HG03571 (cell line): ENCODE data around the gene OR2A12.
"Not testable (repeated sequence)": the region's sequence is repeated elsewhere in the genome, so short reads cannot be mapped to it uniquely, and the experiment has no call there.

ENCODE experiments used
- ATAC-seq: cut with Tn5 transposase; IDR thresholded peaks from one replicate; pipeline ENCODE4 v1.9.1; 2021; ENCODE audit not compliant: unreplicated experiment

OR2A12 gene, protein sequence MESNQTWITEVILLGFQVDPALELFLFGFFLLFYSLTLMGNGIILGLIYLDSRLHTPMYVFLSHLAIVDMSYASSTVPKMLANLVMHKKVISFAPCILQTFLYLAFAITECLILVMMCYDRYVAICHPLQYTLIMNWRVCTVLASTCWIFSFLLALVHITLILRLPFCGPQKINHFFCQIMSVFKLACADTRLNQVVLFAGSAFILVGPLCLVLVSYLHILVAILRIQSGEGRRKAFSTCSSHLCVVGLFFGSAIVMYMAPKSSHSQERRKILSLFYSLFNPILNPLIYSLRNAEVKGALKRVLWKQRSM

DNA sequence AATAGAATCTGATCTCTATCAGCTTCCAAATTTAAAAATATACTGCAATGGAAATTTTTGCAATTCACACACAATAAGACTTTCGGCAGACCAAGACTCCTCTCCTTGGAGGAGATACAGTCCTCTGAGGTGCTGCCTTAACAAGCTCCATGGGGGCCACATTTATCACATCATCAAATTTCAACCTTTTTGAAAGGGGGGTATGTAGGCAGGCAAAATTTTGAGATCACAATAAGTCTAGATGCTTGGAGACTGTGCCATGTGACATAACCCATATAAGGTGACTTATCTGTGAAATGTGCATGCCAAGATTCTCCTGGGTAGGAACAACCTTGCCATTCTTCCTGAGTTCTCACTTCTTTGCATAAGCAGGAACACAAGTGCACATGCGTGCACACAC is at the start of gene OR2A12:
Gene OR2A12, plus strand, starts transcription at position 301 of the 400 bp plus-strand sequence. CDS start 8,830 bp downstream, outside the sequence.
- no peak for ATAC-seq

DNA sequence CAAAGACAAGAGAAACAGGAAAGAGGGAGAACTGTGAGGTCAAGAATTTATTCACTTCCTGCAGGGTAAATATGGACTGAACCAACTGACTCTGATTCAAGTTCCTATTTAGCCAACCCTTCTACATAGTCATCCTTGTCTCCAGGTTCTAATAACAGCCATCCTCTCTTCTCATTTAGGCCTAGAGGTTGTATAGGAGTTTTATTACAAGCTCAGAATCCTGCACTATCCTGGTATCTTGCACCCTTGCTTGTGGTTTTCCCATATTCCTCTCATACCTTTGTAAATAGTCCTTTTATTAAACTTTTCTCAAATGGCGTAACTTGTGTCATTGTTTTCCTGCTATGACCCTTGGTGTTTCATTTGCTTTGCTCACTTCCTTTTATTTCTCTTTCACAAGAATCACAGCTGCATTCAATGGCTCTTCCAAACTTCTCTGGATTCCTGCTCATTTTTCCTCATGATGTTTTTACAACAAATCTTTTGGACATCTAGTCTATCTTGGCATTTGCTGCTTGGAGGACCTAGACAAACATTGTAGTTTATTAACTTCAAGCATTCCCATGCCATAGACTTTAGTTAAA is 49.7 kb upstream of the OR2A12 start:
- no peak for ATAC-seq

DNA sequence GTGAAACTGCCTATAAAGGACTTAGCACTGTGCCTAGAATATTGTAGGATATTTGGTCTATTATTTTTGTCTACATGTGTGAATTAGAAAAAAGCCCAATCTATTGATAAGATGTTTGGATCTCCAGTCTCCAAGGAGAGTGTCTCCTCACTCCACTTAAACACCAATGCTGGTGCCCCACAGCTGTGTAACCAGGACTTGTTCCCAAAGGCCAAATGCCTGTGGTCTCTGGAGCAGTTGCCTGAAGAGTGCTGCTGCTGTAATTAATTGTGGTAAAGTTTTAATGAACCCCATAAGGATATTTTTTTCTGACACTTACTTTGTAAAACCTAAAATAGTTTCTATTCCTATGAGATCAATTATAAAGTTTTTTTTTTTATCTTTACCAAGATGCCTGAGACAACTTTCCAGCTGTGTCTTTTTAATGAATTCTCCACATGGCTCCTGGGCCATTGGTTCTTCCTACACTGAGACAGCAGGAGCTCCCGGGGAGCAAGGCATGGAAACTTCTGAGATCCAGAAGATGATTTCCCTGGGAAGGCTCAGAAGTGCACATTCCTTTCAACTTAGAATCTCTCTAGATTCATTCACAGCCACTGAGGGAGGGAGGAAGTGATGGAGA is 48.6 kb upstream of the OR2A12 start:
- no peak for ATAC-seq

DNA sequence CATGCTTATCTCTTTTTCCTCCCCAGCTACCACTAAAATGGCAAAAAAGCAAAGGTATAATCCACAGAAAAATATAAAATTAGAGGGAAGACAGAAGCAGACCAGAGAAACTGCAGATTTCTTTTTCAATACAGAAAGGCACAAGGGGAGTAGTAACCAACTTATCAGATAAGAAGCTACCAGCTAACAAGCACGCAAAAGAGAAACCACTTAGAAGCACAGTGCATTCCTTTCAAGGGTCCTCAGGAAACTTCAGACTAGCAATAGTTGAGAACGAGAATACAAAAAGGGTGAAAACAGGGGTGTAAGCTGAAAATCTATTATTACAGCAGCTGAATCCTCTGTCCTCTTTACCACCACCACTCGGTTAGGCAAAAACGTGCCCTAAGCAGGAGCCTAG is 47.2 kb upstream of the OR2A12 start:
- ATAC-seq: no peak

DNA sequence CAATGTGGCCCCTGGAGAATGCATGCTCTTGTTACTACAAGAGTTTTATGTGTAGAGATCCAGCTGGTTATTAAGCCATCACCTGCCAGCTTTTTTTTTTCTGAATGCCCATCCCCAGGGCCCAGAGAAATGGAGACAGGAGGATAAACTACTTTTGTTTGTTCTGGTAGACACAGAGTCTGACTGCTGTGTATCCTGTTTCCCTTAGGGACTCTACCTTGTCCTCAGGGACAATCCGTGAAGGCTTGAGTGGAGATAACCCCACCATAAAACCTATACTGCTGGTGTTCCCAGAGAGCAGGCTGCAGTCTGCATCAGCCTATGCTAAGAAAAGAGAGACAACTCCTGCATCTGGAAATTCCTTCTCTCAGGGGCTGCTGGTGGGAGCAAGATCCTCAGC is 37.4 kb upstream of the OR2A12 start, which contains the start of gene OR2A5:
Gene OR2A5, plus strand, starts transcription at position 301 of the 400 bp plus-strand sequence. CDS start 1,454 bp downstream, outside the sequence.
- no peak for ATAC-seq

DNA sequence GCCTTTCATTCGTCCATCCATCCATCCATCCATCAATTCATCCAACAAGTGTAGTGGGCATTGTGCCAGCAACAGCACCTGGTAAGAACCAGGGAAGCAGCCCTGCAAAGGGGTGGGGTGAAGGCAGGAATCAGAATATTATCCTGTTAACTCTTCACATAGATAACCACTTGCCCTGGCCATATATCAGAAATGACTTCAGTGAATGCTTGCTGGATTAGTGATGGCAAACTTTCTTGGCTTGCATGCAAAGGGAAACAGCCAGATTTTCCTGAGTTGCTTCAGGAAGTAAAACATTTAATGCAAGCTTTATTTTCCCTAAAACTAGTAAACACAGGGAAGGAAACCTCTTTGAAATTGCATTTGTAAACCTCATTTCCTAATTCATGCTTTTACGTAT is 36.6 kb upstream of the OR2A12 start:
- no peak for ATAC-seq

DNA sequence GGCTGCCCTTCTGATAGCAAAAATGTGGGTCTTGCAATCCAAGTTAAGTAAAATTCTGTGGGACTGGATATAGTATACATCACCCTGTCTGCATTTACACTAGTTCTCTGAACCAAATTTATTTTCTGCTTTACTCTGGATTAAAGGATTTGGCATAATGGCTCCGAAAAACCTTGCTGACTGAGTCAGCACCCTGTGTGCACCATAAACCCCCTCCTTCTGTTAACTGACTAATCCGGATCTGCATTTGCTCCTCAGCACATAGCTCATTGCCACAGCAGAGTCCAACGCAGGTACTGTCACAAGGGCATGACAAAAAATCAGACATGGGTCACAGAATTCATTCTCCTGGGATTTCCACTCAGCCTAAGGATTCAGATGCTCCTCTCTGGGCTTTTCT is 36.0 kb upstream of the OR2A12 start:
- no peak for ATAC-seq

DNA sequence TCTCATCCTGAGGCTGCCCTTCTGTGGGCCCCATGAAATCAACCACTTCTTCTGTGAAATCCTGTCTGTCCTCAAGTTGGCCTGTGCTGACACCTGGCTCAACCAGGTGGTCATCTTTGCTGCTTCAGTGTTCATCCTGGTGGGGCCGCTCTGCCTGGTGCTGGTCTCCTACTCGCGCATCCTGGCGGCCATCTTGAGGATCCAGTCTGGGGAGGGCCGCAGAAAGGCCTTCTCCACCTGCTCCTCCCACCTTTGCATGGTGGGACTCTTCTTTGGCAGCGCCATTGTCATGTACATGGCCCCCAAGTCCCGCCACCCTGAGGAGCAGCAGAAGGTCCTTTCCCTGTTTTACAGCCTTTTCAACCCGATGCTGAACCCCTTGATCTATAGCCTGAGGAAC is 35.2 kb upstream of the OR2A12 start:
- ATAC-seq: not testable (repeated sequence)

DNA sequence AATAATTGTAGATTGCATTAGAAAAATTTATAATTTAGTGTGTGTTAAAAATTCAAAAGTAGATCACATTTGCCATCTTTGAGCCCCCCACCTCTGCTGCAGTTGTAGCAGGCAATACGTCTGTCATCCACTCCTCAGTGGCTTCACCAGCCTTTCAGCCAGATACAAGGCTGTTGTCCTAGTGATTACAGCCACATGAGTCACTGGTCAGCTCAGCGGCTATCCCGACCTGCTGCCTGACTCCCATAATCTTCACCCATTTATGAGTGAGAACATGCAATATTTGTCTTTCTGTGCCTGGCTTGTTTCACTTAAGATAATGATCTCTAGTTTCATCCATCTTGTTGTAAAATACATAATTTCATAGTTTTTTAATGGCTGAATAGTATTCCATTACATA is 28.1 kb upstream of the OR2A12 start:
- ATAC-seq: no peak

DNA sequence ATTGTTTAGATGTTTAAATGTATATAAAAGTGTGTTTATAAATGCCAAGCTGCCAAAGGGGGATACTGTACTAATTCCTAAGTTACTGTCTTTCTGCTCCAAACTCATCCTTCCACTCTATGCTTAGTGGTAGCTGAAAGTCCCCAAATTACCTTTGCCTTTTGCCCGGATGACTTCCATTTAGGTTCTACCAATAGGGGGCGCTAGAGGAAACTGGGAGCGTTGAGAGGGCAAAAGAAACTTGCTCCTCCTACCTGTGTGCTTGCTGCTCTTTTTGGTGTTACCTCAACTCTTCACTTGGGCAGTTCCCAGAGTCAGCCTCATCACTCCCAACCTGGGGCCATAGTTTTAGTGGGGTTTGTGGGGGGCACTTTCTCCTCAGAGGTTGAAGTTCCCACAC is 22.4 kb upstream of the OR2A12 start:
- ATAC-seq: no peak

DNA sequence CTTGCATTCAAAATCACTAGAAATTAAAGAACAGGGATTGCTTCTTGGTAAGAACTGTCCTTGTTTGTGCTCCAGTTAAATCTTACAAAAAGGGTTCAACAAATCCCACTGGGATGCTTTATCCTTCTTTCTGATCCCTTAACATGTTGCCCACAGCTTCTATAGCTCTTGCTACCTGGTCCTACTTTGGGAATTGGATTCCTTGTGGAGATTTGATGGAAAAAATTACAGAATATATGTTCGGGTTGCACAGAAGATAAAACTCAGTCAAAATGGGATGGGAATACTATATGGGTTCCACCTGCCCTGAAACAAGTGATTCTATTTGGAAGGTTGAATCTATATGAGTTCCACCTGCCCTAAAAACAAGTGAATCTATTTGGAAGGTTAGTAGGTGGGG is 16.6 kb upstream of the OR2A12 start, which contains the start of gene OR2A25:
Gene OR2A25, plus strand, starts transcription at position 301 of the 400 bp plus-strand sequence. CDS start 4,409 bp downstream, outside the sequence.
- ATAC-seq: no peak

DNA sequence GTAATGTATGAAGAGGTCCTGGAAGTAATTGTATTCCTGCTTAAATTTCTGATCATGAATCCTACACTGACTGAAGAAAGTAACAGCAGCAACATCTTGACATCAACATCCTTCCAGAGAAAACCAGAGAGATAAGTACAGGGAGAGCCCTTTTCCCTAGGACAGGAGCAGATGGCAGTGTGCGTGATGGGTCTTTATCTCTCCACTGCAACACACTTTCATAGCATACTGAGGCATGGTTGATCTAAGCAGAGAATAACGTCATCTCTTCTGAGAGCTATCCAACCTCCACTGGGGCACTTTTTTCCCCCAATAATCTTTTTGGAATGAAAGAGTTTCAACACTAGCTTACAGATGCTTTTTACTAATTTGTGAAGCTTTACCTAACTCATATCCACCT is 16.1 kb upstream of the OR2A12 start:
- ATAC-seq: no peak

DNA sequence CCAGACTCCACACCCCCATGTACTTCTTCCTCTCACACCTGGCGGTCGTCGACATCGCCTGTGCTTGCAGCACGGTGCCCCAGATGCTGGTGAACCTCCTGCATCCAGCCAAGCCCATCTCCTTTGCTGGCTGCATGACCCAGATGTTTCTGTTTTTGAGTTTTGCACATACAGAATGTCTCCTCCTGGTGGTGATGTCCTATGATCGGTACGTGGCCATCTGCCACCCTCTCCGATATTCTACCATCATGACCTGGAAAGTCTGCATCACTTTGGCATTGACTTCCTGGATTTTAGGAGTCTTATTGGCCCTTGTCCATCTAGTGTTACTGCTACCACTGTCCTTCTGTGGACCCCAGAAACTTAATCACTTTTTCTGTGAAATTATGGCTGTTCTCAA is 11.7 kb upstream of the OR2A12 start:
- ATAC-seq: no peak

DNA sequence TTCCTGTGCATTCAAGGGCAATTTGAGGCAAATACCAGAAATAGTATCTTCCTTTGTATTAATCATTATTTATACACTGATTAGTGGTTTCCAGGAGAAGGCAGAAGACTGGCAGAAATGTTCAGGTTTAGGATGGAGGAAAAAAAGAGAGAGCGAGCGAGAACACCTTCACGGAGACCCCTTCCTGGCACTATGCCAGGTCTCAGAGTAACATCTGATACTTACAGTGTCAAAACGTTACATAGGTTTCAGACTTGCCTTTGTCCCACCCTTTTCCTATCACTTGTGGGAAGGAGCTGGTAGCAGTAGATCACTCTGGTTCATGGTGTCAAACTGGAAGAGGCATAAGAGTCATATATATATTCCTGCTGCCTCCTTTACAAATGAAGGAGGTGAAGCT is 652 bp downstream of the OR2A12 start:
- ATAC-seq: no peak

DNA sequence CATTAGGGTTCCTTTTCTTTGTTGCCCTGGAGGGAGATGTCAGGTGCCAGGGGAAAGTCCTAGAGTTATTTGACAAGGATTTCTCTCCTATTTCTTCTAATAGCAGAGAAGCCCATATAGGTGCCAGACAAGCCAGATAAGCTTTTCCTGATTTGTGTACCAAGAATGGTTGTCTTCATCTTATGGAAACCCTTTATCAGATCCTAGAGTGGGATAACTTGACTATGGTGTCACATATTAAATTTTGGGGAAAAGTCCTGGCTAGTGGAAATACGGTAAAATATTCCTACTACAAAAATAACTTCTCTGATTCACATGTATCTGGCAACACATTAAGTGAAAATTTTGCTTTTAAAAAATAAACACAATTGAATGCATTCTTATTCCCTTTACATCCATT is 1.2 kb downstream of the OR2A12 start:
- ATAC-seq: no peak

DNA sequence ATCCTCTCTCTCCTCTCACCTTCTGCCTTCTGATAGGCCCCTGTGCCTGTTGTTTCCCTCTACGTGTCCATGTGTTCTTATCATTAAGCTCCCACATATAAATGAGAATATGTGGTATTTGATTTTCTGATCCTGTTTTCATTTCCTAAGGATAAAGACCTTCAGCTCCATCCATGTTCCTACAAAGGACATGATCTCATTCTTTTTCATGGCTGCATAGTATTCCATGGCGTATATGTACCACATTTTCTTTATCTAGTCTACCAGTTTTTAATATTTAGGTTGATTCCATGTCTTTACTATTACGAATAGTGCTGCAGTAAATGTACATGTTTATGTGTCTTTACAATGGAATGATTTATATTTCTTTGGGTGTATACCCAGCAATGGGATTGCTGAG is 4.6 kb downstream of the OR2A12 start:
- no peak for ATAC-seq

DNA sequence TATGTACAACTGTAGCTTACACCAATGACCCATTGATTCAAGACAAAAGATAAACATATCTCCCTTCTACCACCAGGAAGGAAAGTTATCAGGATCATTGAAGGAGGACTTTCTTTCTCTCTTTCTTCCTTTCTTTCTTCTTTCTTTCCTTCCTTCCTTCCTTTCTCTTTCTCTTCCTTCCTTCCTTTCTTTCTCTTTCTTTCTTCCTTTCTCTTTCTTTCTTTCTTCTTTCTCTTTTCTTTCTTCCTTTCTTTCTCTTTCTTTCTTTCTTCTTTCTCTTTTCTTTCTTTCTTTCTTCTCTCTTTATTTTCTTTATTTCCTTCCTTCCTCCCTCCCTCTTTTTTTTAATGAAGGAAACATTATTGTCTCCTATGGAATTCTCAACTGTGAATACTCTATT is 12.7 kb downstream of the OR2A12 start:
- no peak for ATAC-seq

DNA sequence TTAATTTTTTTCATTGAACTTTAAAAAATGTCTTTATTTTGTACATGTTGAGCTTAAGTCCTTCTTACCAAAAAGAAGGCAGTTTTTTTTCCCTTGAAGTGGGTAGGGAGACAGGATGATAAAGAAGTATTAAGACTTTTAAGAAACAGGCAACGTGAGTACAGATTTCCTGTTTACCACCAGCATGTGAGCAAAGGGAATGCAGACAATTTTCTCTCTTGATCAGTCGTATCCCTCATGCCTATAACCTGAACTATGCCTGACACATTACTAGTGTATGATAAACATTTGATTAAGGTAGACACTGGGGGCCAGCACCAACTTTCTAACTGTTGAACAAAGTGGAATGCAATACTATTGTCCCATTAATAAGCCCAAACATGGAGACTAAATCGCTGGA is 14.5 kb downstream of the OR2A12 start:
- no peak for ATAC-seq

DNA sequence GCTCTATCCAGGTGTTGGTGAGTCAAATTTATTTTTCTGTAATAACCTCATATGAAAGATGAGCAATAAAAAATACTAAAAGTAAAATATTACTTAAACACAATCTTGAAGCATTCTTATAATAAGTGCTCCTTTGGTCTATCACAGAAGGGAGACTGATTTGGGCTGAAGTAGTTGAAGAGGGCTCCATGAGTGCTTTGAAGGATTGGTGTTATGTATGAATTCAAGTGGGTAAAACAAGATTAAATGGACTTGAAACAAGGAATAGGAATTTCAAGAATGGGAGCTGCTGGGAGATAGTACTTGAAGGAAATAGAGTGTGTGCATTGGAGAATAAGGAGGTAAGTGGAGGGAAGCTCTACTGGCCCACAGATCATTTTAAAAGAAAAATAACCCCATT is 16.0 kb downstream of the OR2A12 start:
- no peak for ATAC-seq

DNA sequence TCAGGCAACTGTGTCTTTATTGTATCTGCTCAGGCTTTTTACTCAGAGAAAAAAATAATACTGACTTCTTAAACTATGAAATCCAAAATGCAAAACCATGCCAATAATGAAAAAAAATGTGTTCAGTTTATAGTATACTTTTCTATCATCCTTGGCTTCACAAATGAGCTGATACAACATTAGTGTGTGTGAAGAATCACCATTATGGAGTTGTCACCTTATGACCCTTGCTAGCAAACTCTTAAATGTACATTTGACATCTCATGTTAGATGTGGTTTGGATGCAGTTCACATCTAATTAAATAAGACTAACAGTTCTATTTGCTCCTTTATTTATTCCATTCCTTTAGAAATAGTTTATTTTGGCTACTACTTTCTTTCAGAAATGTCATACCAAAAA is 19.1 kb downstream of the OR2A12 start:
- no peak for ATAC-seq

DNA sequence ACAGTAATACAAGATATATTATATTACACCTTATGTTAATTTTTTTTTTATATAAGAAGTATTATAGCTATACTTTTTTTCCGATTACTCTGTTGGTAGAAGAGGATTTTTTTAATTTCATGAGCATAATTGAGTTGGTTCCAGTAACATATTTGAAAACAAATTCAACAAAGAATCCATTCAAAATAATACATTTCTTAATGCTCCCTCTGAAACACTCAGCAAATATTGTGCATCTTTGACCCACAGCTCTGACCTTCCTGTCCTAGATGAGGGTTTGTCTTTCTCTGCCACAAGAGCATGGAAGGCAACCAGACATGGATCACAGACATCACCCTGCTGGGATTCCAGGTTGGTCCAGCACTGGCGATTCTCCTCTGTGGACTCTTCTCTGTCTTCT is 23.2 kb downstream of the OR2A12 start, which contains the start of gene OR2A2:
Gene OR2A2, plus strand, starts transcription at position 301 of the 400 bp plus-strand sequence. Its CDS starts 0 bp downstream, at position 301.
- no peak for ATAC-seq

DNA sequence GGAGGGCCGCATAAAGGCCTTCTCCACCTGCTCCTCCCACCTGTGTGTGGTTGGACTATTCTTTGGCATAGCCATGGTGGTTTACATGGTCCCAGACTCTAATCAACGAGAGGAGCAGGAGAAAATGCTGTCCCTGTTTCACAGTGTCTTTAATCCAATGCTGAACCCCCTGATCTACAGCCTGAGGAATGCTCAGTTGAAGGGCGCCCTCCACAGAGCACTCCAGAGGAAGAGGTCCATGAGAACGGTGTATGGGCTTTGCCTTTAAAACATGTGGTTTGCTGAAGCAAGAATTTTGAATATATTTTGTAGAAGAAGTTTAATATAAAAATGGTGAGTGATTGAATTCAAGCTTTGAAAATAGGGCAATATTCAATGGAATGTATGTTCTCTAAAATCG is 24.2 kb downstream of the OR2A12 start:
- no peak for ATAC-seq
